GM19023 (cell line): ENCODE results near the gene SLC8B1.

ENCODE experiments used
- ATAC-seq: cut with Tn5 transposase; IDR thresholded peaks from one replicate; pipeline ENCODE4 v1.9.1; 2021; ENCODE audit warnings: mild to moderate bottlenecking, moderate library complexity; ENCODE audit not compliant: unreplicated experiment

Gene SLC8B1

GRCh38 chr12:113325916-113326315, 9.0 kb downstream of the SLC8B1 start:
- no peak for ATAC-seq

GRCh38 chr12:113322343-113322742, 12.6 kb downstream of the SLC8B1 start:
- ATAC-seq = no peak

GRCh38 chr12:113320401-113320800, 14.5 kb downstream of the SLC8B1 start:
- no peak for ATAC-seq

- ATAC-seq = no peak
These were observed 15.8 kb downstream of the SLC8B1 start for GRCh38 chr12:113318900-113319628.

- no peak for ATAC-seq
These were observed 16.8 kb downstream of the SLC8B1 start for GRCh38 chr12:113318046-113318656.

GRCh38 chr12:113317122-113317521, 17.8 kb downstream of the SLC8B1 start:
- no peak for ATAC-seq

GRCh38 chr12:113316155-113316554, 18.8 kb downstream of the SLC8B1 start:
- no peak for ATAC-seq

GRCh38 chr12:113315358-113315757, 19.6 kb downstream of the SLC8B1 start:
- no peak for ATAC-seq

GRCh38 chr12:113314121-113314529, 20.8 kb downstream of the SLC8B1 start:
- ATAC-seq = no peak

GRCh38 chr12:113310489-113310888, 24.4 kb downstream of the SLC8B1 start:
- no peak for ATAC-seq

- no peak for ATAC-seq
These were observed 28.5 kb downstream of the SLC8B1 start for GRCh38 chr12:113306382-113306781.

- ATAC-seq = no peak
These were observed 29.5 kb downstream of the SLC8B1 start for GRCh38 chr12:113305281-113305856.

- no peak for ATAC-seq
These were observed 31.8 kb downstream of the SLC8B1 start for GRCh38 chr12:113302886-113303640.

- ATAC-seq = no peak
These were observed 32.4 kb downstream of the SLC8B1 start for GRCh38 chr12:113302466-113302865.

GRCh38 chr12:113301811-113302210, 33.1 kb downstream of the SLC8B1 start:
- ATAC-seq = no peak

GRCh38 chr12:113299619-113300237, 35.2 kb downstream of the SLC8B1 start:
- ATAC-seq = no peak

GRCh38 chr12:113298861-113299545, 35.9 kb downstream of the SLC8B1 start:
- ATAC-seq = no peak

GRCh38 chr12:113298472-113298817, 36.5 kb downstream of the SLC8B1 start:
- ATAC-seq = no peak

GRCh38 chr12:113297621-113298471, 37.1 kb downstream of the SLC8B1 start:
- no peak for ATAC-seq

- no peak for ATAC-seq
These were observed 37.7 kb downstream of the SLC8B1 start for GRCh38 chr12:113297214-113297587.
